GM12878 (cell line): Measurements from ENCODE around the gene MMAA. TPM values are rescaled to one million over a fixed set of nuclear protein-coding genes. Genes with fewer than 3 reads are reported as not detected.
A peak's percentile ranks its signal among the peaks of the same experiment; 100 is the strongest.

Source experiments
- ATAC-seq: fragments of 200-7000 bp; cut with Tn5 transposase; 3 replicates; pipeline ENCODE4 v1.9.1; 2020; ENCODE audit warnings: mild to moderate bottlenecking, moderate library complexity
- BruUV-seq: library from RNA; stranded (reverse); fragments of 400-500 nt; replicated peaks from 2 replicates; lab custom pipeline; 2021; lab: Mats Ljungman, UMichigan
- CTCF ChIA-PET: fragments of 300-600 bp; sonication (Branson Sonifier 250); formaldehyde crosslinking; extraction: SDS; loops from one replicate; lab custom pipeline; 2021; ENCODE audit warnings: inconsistent platforms; lab: Yijun Ruan, JAX
- POLR2A ChIA-PET: fragments of 350-600 bp; formaldehyde crosslinking; extraction: SDS; loops from one replicate; lab custom pipeline; 2021; ENCODE audit warnings: inconsistent platforms; lab: Charles Lee
- RAD21 ChIA-PET: fragments of 300-600 bp; sonication (Branson Sonifier 250); formaldehyde crosslinking; loops from one replicate; lab custom pipeline; 2023; ENCODE audit warnings: antibody characterized with exemption; ENCODE audit not compliant: unreplicated experiment; lab: Charles Lee
- SMC1A ChIA-PET: fragments of 300-600 bp; sonication (Branson Sonifier 250); formaldehyde crosslinking; loops from one replicate; lab custom pipeline; 2023; ENCODE audit not compliant: unreplicated experiment, uncharacterized antibody; lab: Charles Lee
- DNase-seq: peaks from one replicate; pipeline ENCODE4 v3.0.0-alpha.2; 2011; ENCODE audit warnings: low read depth, low spot score
- FAIRE-seq: peaks from 3 replicates; lab custom pipeline; 2011; peaks lifted over from hg19 to GRCh38; lab: Jason Lieb, UNC
- H2AFZ ChIP-seq: 2 replicates; pipeline ENCODE4 v1.6.0; 2011; ENCODE audit warnings: low read depth, low read length, control low read depth; ENCODE audit not compliant: control insufficient read depth
- H3K27ac ChIP-seq: 2 replicates; pipeline ENCODE4 v1.5.1; 2011; ENCODE audit warnings: control low read depth; ENCODE audit not compliant: control insufficient read depth, insufficient read depth
- H3K27me3 ChIP-seq, 2 experiments: replicated peaks in 1 of 2; 2 replicates each; pipeline versions ENCODE4 v1.6.0 to v1.6.1; 2011; ENCODE audit warnings: low read length in 1 of 2; ENCODE audit not compliant: control insufficient read depth in 2 of 2, insufficient read depth in 2 of 2
- H3K36me3 ChIP-seq, 2 experiments: 2 replicates each; pipeline ENCODE4 v1.5.1; 2011; ENCODE audit warnings: low read length in 1 of 2; ENCODE audit not compliant: control insufficient read depth in 2 of 2, insufficient read depth in 2 of 2
- H3K4me1 ChIP-seq: 2 replicates; pipeline ENCODE4 v1.6.1; 2011; ENCODE audit warnings: mild to moderate bottlenecking, low read length, moderate library complexity, mixed read lengths; ENCODE audit not compliant: control insufficient read depth, insufficient read depth
- H3K4me2 ChIP-seq: 2 replicates; pipeline ENCODE4 v1.6.0; 2011; ENCODE audit warnings: control low read depth; ENCODE audit not compliant: control insufficient read depth, insufficient read depth
- H3K4me3 ChIP-seq: fragments of 200-600 bp; sonication (generic); 2 replicates; pipeline ENCODE4 v1.5.1; 2016
- H3K79me2 ChIP-seq: 2 replicates; pipeline ENCODE4 v1.6.0; 2011; ENCODE audit warnings: low read length; ENCODE audit not compliant: control insufficient read depth, insufficient read depth
- H3K9ac ChIP-seq: 2 replicates; pipeline ENCODE4 v1.8.0; 2011; ENCODE audit warnings: low read length, control low read depth, mixed read lengths; ENCODE audit not compliant: control insufficient read depth, insufficient read depth
- H3K9me3 ChIP-seq: replicated peaks from 3 replicates; pipeline ENCODE4 v1.5.1; 2011; ENCODE audit warnings: mild to moderate bottlenecking, low read length; ENCODE audit not compliant: control insufficient read depth, insufficient read depth
- H4K20me1 ChIP-seq: 2 replicates; pipeline ENCODE4 v1.6.0; 2011; ENCODE audit not compliant: control insufficient read depth, insufficient read depth
- CREB1 ChIP-seq: IDR thresholded peaks from 2 replicates; pipeline ENCODE4 v1.6.1; 2012; ENCODE audit warnings: low read depth, mild to moderate bottlenecking, inconsistent platforms
- CREM ChIP-seq: IDR thresholded peaks from 2 replicates; pipeline ENCODE4 v1.6.1; 2014; ENCODE audit warnings: antibody characterized with exemption, low read depth
- E2F8 ChIP-seq: fragments of 450-650 bp; IDR thresholded peaks from 2 replicates; pipeline ENCODE4 v1.6.1; 2018; ENCODE audit warnings: mild to moderate bottlenecking, low read depth, moderate library complexity; ENCODE audit not compliant: partially characterized antibody
- EP300 ChIP-seq, 2 experiments: fragments of 150-350 bp in 1 of 2; IDR thresholded peaks; 2 replicates each; pipeline ENCODE4 v1.6.1; 2011 to 2012; ENCODE audit warnings: low read depth in 2 of 2, low read length in 2 of 2, borderline replicate concordance in 1 of 2, improper control_type of control experiment in 1 of 2, inconsistent platforms in 1 of 2; ENCODE audit not compliant: control insufficient read depth in 1 of 2
- IRF5 ChIP-seq: fragments of 450-650 bp; IDR thresholded peaks from 2 replicates; pipeline ENCODE4 v1.6.1; 2017; ENCODE audit warnings: borderline replicate concordance
- JUNB ChIP-seq: IDR thresholded peaks from 2 replicates; pipeline ENCODE4 v1.6.1; 2016; ENCODE audit warnings: antibody characterized with exemption, mild to moderate bottlenecking
- NBN ChIP-seq: fragments of 450-650 bp; IDR thresholded peaks from 2 replicates; pipeline ENCODE4 v1.6.1; 2016
- NFIC ChIP-seq: IDR thresholded peaks from 2 replicates; pipeline ENCODE4 v1.6.1; 2012; ENCODE audit warnings: low read depth, mild to moderate bottlenecking, inconsistent platforms, low read length, moderate library complexity
- SMARCA5 ChIP-seq: fragments of 450-650 bp; IDR thresholded peaks from 2 replicates; pipeline ENCODE4 v1.6.1; 2017; ENCODE audit warnings: mild to moderate bottlenecking
- WRNIP1 ChIP-seq: IDR thresholded peaks from 2 replicates; pipeline ENCODE4 v1.6.1; 2011; ENCODE audit warnings: low read depth, low read length, improper control_type of control experiment, borderline replicate concordance
- WGBS: methylation state at CpG from one replicate; pipeline ENCODE4 v1.1.6; 2016; ENCODE audit warnings: low lambda C conversion rate; ENCODE audit not compliant: insufficient replicate concordance, insufficient coverage; ENCODE audit errors: missing lambda C conversion rate; 5-methylcytosine and 5-hydroxymethylcytosine counted together
- in situ Hi-C: fragments of 300-500 bp; cut with MboI; formaldehyde crosslinking; loops from 9 replicates; pipeline ENCODE4 v1.14.3; 2018; ENCODE audit warnings: mixed read lengths
- intact Hi-C: fragments of 100-400 bp; cut with micrococcal nuclease; formaldehyde crosslinking; loops from one replicate; pipeline ENCODE4 v1.14.2; 2022; ENCODE audit not compliant: unreplicated experiment
- polyA plus RNA-seq, 11 experiments: library from polyadenylated mRNA; depleted of rRNA in 4 of 11; unstranded in 6 of 11; stranded (reverse) in 5 of 11; fragments of >200 nt; fragmentation: Nextera tagmentation in 4 of 11; fragmentation: Illumina TruSeq in 1 of 11; extraction: Ambion mirVana in 4 of 11; extraction: Trizol in 1 of 11; gene quantifications; 1 replicate in 1 of 11; 2 replicates in 10 of 11; pipeline versions ENCODE4 v1.2.1 to v1.2.3, GENCODE V29; 2011 to 2016; ENCODE audit warnings: inconsistent platforms in 2 of 11, missing spikeins in 2 of 11, low read depth in 1 of 11
- total RNA-seq, 4 experiments: library from RNA; depleted of rRNA in 3 of 4; stranded (reverse); fragments of >200 nt in 3 of 4; fragmentation: Illumina TruSeq in 1 of 4; extraction: Trizol in 1 of 4; gene quantifications; 2 replicates each; pipeline versions ENCODE4 v1.2.1 to v1.2.3, GENCODE V29; 2013 to 2021
- TF ChIP-seq, protein P1 (sequence below): fragments of 450-650 bp; IDR thresholded peaks from 2 replicates; pipeline ENCODE4 v1.6.1; 2017; ENCODE audit warnings: mild to moderate bottlenecking, low read depth, inconsistent platforms; ENCODE audit not compliant: poor library complexity, severe bottlenecking

The MMAA gene
- total and polyA plus RNA-seq, 10 of the 15 experiments (the other 5 are each of a cell fraction or from before 2014, with no cell fraction given), result 4.5 to 22.6 (median 11.8) TPM

DNA sequence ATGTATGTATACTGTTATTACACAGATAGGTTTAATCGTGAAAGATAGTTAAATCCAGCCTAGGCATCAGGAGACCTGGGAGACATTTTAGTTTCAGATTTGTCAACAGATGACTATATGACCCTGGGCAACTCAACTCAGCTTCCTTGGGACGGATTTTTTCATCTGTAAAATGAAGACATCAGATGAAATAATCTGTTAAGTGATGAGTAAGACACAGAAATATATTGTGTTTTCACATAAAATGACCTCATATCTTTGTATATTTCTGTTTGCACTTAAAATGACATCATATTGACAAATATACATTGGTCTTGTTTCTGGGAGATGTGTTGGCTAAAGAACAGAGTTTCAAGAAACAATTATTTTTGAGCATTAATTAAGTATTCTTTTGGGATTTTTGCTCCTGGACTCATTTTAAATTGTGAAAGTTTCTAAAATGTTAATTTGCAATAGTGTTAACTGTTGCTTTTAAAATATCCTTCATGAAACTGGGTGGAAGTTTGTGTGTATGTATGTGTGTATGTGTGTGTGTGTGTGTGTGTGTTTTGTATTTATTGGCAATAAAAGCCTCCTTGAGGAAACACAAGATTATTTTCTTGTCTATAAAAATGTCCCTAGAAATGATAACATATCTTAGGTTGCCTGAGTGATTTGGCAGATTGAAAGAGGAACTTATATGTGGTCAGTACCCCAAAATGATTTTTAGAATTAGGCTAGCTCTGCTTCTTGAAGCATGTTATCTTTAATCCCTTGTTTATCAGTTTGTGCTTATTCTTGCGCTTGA is 29.1 kb upstream of the MMAA start:
- intact Hi-C loops, result no loop called here
- Histone ChIP-seq H2AFZ (no peak overlapping the region), H3K27ac (no peak overlapping the region), H3K4me1 (no peaks in the 10 kb centered on the region; the same call in 1 of the 2 replicates), H3K27me3 (no peaks in the 10 kb centered on the region), H3K79me2 (no peaks in the 10 kb centered on the region), H4K20me1 (no peaks in the 10 kb centered on the region), H3K9me3 (no peaks in the 10 kb centered on the region; the same call in 1 of the 3 replicates), H3K36me3 (no peaks in the 10 kb centered on the region), H3K4me2 (no peak overlapping the region), H3K4me3 (no peak overlapping the region), H3K9ac (no peak overlapping the region)
- RAD21 ChIA-PET, result no interaction called here
- in situ Hi-C loops, result no loop called here
- no TSS peak for BruUV-seq
- SMC1A ChIA-PET, result interaction anchor here (1.0 kb wide), 1 partner anchor 33 kb away, joined by 5 read pairs; no protein-coding TSS in a partner anchor
- TF ChIP-seq NFIC (peak; percentile 62; the same call in 1 of the 2 replicates), JUNB (peak; percentile 71), CREM (peak; percentile 48), CREB1 (peak; percentile 63; the same call in 1 of the 2 replicates), NBN (no peak), SMARCA5 (no peak), EP300 (IDR thresholded peaks at IDR 0.05; ENCODE audit: borderline replicate concordance in 1 of 2, control insufficient read depth in 1 of 2, low read depth in 2 of 2, low read length in 2 of 2) (no peak), E2F8 (no peak), WRNIP1 (no peak), IRF5 (no peak)
- TF ChIP-seq, protein P1, sequence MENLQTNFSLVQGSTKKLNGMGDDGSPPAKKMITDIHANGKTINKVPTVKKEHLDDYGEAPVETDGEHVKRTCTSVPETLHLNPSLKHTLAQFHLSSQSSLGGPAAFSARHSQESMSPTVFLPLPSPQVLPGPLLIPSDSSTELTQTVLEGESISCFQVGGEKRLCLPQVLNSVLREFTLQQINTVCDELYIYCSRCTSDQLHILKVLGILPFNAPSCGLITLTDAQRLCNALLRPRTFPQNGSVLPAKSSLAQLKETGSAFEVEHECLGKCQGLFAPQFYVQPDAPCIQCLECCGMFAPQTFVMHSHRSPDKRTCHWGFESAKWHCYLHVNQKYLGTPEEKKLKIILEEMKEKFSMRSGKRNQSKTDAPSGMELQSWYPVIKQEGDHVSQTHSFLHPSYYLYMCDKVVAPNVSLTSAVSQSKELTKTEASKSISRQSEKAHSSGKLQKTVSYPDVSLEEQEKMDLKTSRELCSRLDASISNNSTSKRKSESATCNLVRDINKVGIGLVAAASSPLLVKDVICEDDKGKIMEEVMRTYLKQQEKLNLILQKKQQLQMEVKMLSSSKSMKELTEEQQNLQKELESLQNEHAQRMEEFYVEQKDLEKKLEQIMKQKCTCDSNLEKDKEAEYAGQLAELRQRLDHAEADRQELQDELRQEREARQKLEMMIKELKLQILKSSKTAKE, result no peak
- no peak for ATAC-seq
- no peak for FAIRE-seq
- WGBS, result 20% methylated on average over 3 of the region's 3 CpGs
- POLR2A ChIA-PET, result no interaction called here
- DNase-seq, result no peak
- CTCF ChIA-PET, result interaction anchor here (0.5 to 1.3 kb wide), 2 partner anchors 19 to 94 kb away, joined by 3 to 4 read pairs; no protein-coding TSS in a partner anchor
